Activated CD4-positive, alpha-beta T cell treated with anti-CD3 and anti-CD28 coated beads for 4 hours (primary cell): Measurements from ENCODE around the gene ARHGEF11.

Experiments
- DNase-seq, 2 donors: peaks; one replicate each; pipeline ENCODE4 v3.0.0-alpha.2; 2020

Gene ARHGEF11

DNA sequence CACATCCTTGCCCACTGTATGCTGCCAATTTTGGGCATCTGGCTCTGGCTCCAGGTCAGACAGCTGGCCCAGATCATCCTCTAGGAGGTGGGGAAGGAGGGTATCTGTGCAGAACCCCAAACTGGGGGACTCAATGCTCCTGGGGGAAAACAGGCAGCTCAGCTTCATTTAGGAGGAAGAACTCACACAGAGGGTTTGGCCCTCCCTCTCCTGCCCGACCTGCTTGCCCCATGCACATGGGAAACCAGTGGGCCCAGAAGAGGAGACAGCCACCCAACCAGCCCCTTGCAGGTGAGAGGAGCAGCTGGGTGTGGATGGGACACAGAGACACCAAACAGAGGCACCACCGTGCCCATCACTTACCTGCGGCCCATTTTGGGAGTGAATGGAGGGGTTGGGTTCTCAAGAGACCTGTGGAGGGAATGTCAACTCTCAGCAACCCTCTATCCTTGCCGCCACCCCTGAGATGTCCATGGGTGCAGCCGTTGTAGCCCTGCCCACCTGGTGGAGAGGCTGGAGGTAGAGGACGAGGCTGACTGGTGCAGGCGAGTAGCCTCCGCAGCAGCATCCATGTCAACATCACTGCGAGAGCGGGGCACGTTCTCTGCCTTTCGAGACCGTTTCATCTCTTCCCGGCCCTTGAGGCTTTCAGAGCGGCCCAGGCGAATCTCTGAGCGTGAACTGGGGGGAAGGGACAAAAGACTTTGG lies 97.6 kb downstream of the ARHGEF11 start:
- DNase-seq: no peak

DNA sequence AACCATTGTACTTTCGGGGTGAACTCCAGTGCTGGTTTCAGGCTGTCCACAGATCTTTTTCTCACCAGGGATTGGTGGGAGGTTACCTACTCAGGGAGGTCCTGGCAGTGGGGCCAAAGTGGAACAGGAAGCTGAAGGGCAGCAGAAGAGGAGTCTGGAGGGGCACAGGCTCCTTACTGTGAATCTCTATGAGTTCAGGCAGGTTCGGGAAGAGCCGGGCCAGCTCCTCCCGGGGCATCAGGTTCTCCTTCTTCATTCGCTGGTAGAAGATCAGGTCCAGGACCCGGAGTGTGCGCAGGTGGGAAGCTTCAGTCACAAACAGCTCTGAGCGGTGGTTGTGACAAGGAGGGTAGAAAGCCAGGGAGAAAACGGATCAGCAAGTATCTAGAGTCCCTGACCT lies 98.4 kb downstream of the ARHGEF11 start:
- no peak for DNase-seq

DNA sequence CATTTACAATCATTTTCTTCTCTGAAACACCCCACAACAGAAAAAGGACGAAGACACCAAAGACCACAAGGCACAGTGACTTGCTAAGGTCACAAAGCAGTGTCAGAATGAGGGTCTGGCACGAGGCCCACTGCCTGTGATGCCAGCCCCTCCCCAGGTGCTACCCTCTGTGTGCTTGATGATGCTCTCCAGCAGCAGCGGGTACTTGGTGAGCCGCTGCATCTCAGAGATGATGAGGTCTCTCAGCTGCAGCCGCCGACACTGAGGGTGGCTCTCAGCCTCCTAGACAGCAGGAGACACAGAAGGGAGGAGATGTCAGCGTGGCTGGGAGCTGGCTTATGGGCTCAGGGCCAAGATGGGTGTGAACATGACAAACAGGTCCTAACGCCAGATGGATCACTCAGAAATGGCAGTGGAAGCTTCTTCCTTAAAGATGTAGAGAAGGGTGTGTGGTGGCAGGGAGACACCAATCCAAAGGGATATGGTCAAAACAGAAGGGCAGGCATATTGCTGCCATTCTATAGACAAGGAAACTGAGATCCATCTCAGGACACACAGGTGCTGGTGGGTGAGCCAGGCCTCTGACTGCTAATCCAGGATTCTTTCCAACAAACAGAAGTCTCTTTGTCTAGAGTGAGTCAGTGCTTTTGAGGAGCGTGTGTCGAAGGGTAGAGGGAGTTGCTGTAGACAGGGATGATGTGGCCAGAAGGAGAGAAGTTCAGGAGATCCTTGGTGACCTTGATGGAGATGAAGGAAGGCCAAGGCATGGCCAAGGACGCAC lies 99.5 kb downstream of the ARHGEF11 start:
- DNase-seq: no peak

DNA sequence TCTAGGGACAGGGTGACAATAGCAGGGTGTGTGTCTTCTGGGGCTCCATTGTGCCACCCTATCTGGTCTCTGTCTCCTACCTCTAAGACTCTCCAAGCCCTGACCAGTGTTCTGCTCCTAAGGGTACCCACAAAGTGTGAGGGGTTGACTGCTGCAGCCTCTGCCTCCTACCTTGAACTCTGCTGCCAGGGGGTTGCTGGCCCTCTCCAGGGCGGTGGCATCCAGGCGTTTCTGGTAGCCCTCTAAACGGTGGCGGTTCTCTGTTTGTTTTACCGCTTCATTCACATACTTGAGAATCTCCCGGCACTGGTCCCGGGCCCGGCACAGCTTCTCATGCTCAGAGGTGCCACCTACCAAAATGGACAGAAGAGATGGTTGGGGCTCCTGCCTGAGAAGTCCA lies 100.7 kb downstream of the ARHGEF11 start:
- DNase-seq: no peak

DNA sequence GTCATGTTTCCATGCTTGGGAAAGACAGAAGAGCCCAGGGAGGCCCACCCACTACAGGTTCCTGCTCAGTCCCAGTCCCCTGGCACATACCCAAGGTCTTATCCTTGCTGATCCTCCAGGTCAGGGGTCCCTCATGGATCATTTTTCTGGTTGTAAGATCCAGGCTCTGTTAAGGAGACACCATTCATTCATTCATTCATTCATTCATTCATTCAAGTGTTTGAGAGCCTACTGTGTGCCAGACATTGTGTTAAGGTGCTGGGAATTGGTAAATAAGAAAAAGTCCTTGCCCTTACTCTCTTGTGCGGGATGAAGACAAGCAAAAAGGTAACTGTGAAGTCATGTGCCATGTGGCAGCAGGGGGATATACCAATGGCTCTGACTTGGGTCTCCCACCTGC lies 101.3 kb downstream of the ARHGEF11 start:
- no peak for DNase-seq

DNA sequence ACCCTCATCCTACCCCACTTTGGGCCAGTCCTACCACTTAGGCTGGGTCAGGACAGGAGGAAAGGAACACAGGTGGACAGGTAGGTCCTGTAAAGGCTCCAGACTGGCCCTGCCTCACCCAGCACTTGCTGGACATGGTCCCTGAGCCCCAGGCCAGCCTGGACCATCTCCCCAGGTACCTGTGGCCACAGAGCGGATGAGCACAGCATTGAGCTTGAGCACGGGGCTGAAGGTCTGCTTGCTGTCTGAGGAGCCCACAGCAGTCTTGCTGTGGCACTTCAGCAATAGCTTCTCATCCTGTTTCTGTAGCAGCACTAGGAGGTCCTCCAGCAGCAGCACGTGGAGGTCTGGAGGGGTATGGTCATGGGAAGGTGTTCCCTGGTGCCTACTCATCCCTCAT lies 101.8 kb downstream of the ARHGEF11 start:
- DNase-seq: no peak

DNA sequence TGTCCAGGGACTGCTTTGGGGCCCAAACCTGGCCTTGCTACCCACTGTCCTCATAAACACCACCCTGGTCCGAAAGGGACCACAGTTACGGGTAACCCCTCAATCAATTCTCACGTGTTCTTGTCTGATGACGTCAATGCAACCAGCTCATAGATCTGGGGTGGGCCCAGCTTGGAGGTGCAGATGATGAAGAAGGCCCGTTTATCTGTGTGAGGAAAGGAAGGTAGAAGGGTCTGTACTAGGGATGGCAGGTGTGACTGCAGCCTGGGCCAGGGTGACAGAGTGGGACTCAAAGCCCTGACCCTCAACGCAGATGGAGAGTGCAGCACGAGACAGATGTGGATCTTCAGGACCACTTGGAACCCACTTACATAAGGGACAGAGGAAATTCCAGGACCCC lies 103.0 kb downstream of the ARHGEF11 start:
- no peak for DNase-seq

DNA sequence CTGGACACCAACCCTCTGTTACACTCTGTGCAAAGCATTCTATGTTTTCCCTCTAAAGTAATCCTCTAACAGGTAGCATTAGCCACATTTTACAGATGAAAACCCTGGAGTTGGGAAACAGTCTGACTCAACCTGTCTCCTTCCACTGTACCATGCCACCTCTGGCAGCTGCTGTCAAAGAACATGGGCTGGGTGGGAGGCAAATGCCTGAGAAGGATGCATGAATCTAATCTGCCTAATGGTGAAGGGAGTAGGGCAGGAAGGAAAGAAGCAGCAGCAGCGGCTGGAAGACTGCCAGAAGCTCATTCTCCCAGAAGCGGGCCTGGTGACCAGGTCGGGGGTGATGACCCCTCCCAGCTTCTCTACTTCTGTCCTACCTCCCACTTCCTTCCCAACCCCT lies 103.4 kb downstream of the ARHGEF11 start:
- DNase-seq: no peak

DNA sequence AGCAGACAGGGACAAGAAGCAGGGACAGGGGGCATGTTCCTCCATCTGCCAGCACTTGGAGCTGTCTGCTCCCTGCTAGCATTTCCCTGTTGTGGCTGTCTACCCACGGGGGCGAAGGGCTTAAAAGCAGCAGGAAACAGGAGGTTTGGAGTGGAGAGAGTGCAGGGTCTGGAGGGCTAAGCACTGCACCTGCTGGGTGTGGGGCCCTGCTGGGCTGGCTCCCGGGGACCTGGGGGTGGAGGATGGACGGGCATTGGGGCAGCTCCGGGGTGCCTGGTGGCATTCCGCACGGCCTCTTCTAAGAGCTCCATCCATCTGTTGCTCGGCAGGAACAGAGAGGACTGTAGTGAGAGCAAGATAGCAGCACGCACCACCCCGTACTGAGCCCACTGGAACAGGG lies 103.9 kb downstream of the ARHGEF11 start:
- DNase-seq: no peak

DNA sequence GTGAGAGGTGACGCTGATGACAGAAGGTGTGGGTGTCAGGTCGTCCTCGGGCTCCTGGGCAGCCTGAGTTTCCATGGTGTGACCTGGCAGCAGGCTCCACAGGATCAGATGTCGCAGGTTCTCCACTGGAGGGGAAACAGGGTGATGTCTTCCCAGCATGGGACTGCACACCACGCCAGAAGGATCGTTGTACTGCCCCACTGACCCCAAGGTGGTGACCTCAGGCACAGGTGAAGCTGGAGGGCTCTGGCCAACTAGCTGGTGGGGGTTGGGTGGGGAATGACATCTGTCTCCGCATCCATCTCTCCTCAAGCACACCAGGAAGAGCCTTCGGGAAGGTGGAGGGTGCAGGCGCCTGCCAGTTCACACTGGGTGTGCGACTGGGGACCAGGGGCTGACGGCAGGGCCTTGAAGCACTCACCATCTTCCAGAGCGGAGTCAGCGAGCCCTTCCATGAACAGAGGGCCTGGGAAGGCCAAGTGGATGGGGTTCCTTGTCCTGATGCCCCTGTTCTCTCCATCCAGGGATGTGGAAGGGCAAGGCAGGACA lies 105.7 kb downstream of the ARHGEF11 start:
- DNase-seq: no peak

DNA sequence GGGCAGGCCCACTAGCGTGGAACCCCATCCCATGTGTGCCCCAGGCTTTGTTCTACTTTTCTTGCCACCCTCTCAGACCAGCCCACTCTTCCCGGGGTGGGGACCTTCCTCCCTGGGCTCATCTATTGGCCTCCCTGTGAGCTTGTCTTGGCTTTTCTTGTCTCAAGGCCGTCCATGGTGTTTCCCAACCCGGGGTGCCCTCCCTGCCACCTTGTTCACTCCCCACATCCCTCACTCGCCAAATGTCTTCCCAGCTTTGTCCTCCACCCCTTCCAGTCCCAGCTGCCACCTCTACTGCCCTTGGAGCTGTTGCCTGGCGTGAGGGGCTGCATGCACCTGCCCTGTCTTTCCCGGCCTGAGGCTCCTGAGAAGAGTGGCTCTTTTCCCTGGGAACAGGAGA lies 106.7 kb downstream of the ARHGEF11 start:
- no peak for DNase-seq

DNA sequence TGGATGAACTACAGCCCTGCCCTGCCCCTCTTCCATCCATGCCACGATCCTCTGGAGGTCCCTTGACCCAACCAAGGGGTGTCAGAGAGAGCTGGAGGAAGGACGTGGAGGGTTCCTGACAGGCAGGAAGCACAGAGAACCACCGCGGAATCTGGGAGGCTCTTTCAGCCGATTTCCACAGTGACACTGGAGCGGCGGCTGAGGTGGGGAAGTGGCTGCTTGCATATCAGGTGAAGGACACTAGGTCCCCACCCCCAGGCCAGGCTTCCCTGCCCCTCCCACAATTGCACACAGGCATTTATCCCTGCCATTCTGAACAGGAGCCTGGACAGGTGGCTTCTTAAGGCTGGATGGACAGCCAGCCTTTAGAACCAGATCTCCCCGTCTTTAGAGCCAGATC lies 107.7 kb downstream of the ARHGEF11 start:
- no peak for DNase-seq

DNA sequence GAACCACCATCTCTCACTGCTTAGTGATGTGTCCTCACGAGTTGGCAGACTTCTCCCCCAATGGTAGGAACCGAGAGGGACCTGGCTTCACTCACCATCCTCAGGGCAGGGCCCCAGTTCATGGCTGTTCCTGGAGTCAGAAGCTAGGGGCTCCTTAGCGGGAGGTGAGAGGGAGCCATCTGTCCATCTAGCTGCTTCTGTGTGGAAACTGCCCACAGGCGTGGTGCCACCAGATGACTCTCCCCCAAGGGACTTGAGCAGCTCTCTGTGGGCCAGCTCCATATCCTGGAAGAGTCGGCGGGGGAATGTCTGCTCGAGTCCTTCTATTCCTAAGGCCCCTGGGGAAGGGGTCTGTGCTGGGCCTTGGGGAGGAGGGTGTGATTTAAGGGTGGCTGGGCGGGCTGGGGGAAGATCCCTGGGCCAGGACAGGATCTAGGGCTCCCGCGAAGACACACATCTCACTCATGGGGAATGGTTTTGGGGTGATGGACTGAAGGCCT lies 108.8 kb downstream of the ARHGEF11 start:
- no peak for DNase-seq

DNA sequence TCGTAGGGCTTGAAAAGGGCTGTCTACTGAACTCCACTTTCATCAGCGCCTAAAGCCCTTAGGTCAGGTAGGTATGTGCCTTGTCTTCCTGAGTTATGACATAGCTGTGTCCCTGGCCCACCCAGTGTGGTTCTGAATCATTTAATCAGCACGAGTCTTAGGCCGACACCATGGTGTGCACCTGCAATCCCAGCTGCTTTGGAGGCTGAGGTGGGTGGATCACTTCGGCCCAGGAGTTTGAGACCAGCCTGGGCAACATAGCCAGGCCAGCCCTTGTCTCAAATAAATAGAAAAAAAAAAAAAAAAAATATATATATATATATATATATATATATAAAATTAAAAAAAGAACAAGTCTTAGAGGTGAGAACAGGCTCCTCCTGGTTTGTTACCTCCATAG lies 109.4 kb downstream of the ARHGEF11 start:
- no peak for DNase-seq

DNA sequence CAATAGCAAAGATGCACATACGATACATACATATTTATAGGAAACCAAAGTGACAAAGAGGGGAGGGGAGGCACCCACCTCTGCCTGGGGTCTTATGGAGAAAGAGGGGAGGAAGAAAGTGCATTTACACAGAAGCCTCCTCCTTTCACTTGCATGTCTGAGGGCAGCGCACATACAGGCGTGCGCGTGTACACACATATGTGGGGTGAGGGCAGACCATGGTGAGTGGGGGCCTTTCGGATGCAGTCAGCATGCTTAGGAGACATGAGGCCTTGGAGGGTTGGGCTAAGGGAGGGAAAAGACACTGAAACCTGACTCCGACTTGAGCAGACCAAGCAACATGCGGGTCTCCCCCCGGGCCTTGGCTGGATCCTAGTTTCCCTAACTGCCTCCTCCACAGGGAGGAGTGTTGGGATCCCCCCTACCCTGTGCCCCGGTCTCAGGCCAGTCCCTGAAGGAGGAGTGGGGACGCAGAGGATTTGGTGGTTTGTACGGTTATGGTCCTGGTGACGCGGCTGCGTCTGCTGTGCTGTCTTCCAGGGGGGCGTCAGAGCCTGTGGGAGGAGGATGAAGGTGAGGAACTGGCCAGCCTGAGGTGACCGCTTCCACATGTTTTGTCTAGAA lies 109.9 kb downstream of the ARHGEF11 start:
- DNase-seq: no peak

DNA sequence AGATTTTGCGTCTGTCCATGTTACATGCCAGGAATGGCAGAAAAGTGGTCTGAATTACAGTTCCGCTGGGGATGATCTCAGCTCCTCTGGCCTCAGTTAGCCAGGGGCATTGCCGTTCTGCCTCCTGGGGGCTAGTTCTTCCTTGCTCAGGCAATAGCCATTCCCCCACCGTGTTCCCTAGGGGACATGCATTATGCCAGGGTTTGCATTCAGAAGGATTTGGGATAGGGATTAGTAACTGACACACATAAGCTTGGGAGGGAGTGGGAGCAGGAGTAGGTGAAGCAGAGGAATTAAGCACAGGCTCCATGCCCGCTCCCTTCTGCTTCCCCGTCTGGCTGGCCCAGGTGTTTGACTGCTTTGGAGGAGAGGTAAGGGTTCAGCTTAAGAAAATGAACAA lies 112.4 kb downstream of the ARHGEF11 start:
- no peak for DNase-seq

DNA sequence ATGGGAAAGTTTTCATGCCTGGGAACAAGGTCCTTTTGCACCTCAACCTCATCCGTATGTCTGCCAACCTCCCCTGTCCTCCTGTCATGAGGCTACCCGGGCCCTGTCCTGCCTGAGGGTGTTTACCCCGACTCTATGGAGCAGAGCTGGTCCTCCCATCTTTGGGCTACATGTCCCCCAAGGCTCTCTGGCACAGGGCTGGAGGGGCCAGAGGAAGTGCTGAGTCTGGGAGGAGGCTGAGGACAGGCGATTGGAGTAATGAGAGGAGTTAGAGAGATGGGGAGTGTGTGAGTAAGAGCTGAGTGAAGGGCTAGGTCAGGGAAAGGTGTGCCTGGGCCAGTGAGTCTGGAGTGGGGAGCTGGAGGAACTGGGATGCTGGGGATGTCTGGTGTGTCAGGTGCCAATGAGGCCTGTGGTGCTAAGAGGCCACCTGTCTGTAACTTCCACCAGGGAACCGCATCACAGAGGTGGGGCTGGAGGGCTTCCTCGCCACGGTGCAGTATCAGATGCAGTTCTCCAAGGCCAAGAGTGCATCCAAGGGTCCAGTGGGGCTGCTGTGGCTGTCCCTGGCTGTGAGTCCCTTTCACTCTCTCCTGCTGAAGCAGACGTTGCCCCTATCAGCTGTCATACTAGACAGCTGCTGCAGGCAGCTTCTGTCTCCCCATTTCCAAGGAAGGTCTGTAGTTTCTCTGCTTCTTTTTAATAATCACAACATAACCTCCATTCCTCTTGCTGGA lies 113.4 kb downstream of the ARHGEF11 start:
- no peak for DNase-seq

DNA sequence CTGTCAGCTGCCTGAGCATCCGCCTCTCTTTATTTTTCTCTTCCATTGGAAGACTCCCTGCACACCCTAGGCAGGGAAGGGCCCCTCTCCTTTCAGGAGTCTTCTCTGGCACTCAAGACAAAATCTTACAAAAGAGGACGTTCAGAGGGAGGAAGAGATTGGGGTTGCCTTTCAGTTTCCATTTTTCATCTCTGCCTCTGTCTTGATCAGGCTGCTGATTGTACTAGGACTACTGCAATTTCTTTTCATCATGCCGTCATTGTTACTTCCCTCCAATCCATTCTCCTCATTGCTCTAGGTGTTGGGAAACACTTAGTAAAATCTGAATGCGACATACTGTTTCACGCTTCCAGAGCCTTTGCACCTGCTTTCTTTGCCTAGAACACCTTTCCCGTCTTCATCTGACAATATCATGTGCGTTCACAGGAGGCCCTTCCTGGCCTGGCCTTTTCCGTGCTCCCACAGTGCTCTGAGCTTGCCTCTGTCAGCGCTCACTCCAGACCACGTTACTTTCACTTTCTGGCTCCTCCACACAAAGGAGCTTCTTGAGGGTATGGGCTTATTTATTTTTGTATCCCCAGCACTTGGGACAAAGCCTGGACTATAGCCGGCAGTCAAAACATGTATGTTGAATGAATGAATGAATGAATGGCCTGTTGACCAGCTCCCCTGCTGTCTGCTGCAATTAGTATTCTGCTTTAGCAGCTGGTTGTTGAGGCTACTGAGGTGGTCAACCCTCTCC lies 114.2 kb downstream of the ARHGEF11 start:
- no peak for DNase-seq

DNA sequence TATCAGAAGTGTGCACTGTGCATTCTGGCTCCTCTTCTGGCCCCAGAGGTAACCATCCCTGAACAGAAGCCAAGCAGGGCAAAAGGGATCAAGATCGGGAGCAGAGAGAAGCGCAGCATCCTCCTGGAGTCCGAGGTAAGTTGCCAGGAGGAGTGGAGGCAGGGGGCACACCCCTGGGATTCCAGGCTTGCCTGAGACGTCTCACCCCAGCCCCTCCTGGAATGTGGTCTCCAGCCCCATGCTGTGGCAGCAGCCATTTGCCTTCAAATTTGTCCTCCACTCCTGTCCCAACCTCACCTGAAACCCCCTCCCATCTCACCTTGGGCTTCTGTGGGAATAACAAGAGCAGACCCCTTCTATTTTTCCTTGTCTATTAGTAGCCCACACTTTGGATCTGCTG lies 115.1 kb downstream of the ARHGEF11 start:
- DNase-seq: no peak

DNA sequence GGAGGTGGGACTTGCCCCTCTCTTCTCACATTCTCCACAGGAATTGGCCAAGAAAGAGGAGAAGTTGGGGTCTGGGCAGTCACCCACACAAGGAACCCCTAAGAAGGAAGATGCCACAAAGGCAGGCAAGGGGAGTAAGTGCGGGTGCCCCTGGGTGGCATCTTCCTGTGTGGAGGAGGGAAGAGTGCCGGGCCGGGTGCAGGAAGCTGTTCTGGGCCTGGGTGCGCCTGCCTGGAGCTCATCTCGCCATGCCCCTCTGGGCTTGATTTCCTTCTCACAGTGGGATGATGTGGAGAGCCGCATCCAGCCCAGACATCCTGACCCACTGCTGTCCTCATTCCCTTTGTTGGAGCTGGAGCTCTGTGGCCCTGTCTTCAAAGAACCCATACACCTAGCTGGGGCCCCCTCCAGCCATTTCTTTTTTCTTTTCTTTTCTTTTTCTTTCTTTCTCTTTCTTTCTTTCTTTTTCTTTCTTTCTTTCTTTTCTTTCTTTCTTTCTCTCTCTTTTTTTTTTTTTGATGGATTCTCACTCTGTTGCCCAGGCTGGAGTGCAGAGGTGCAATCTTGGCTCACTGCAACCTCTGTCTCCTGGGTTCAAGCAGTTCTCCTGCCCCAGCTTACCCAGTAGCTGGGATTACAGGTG lies 115.8 kb downstream of the ARHGEF11 start:
- no peak for DNase-seq

DNA sequence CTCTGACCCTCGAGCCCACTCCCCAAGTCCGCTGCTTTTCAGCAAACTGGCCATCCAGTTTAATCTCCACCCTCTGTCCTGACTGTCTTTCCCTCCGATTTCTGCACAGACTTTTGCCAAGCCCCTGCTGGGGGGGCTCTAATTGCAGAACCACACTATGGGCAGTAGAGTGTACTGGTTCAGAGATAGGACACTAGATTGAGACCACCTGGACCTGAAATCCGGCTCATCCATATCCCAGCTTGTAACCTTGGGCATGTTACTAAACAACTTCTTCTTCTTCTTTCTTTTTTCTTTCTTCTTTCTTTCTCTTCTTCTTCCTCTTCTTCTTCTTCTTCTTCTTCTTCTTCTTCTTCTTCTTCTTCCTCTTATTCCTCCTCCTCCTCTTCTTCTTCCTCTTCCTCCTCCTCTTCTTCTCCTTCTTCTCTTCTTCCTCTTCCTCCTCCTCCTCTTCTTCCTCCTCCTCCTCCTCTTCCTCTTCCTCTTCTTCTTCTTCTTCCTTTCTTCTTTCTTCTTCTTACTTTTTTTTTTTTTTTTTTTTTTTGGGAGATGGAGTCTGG lies 117.4 kb downstream of the ARHGEF11 start:
- no peak for DNase-seq
